ENCODE measurements around the gene MED27.

- TF ChIP-seq POLR2AphosphoS5 (IDR thresholded peaks at IDR 0.05) (no peak), CTCF (IDR thresholded peaks at IDR 0.05) (no peak), POLR2A (IDR thresholded peaks at IDR 0.05) (no peak), EP300 (IDR thresholded peaks at IDR 0.05) (no peak)
These were observed 207.0 kb downstream of the MED27 start for GRCh38 chr9:131872702-131873101.
